NCI-H2196 treated with DMSO at 0.1 percent for 48 hours (cell line): ENCODE data around the gene DDR2.

ENCODE experiments used
- DNase-seq: peaks from one replicate; lab custom pipeline; 2025; ENCODE audit not compliant: unreplicated experiment; lab: John Stamatoyannopoulos, UW

Gene DDR2

GRCh38 chr1:162670928-162671663 is 38.8 kb downstream of the DDR2 start:
- no peak for DNase-seq

GRCh38 chr1:162671664-162672410 is 39.6 kb downstream of the DDR2 start:
- no peak for DNase-seq

GRCh38 chr1:162672622-162673260 is 40.5 kb downstream of the DDR2 start:
- DNase-seq, result no peak

GRCh38 chr1:162674034-162674608 is 41.9 kb downstream of the DDR2 start:
- DNase-seq, result no peak

GRCh38 chr1:162676087-162676486 is 43.8 kb downstream of the DDR2 start:
- no peak for DNase-seq

GRCh38 chr1:162676750-162677149 is 44.5 kb downstream of the DDR2 start:
- no peak for DNase-seq

GRCh38 chr1:162677607-162678371 is 45.5 kb downstream of the DDR2 start:
- DNase-seq, result no peak

GRCh38 chr1:162678439-162678838 is 46.2 kb downstream of the DDR2 start:
- no peak for DNase-seq

GRCh38 chr1:162679298-162679697 is 47.0 kb downstream of the DDR2 start:
- DNase-seq, result no peak

- DNase-seq, result no peak
These were observed 48.3 kb downstream of the DDR2 start for GRCh38 chr1:162680419-162681121.

- no peak for DNase-seq
These were observed 48.8 kb downstream of the DDR2 start for GRCh38 chr1:162681122-162681436.

- DNase-seq, result no peak
These were observed 49.8 kb downstream of the DDR2 start for GRCh38 chr1:162682013-162682419.

GRCh38 chr1:162687870-162688269 is 55.6 kb downstream of the DDR2 start:
- DNase-seq, result no peak

- no peak for DNase-seq
These were observed 56.3 kb downstream of the DDR2 start for GRCh38 chr1:162688521-162688920.

GRCh38 chr1:162688931-162689330 is 56.7 kb downstream of the DDR2 start:
- no peak for DNase-seq

GRCh38 chr1:162689745-162690671 is 57.7 kb downstream of the DDR2 start:
- DNase-seq, result no peak

- DNase-seq, result no peak
These were observed 58.6 kb downstream of the DDR2 start for GRCh38 chr1:162690672-162691434.

GRCh38 chr1:162691999-162692575 is 59.8 kb downstream of the DDR2 start:
- DNase-seq, result no peak
